C4-2B (cell line): ENCODE measurements around the gene PRR36.

ENCODE experiments used
- ZFX ChIP-seq: fragments of 450-650 bp; IDR thresholded peaks from 2 replicates; pipeline ENCODE4 v1.6.1; 2017
- TF ChIP-seq, protein P1 (sequence below): fragments of 450-650 bp; conservative IDR thresholded peaks from 2 replicates; pipeline ENCODE4 v1.5.1; 2017; ENCODE audit warnings: mild to moderate bottlenecking

DNA sequence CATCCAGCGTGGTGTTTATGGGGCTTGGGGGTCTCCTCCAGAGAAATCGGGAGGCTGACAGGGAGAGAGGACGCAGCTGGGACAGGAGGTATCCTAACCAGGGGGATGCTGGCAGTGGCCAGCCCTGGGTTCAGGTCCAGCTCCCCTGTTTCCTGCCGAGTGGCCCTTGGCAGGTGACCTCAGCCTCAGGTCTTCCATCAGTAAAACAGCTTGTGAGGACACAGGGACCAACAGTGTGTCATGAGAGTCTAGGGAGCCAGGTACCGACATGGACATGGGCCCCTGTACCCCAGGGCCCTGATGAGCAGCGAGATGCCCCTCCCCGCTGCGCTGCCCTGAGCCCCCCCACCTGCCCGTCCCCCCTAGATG is 24.6 kb downstream of the PRR36 start:
- TF ChIP-seq, protein P1, sequence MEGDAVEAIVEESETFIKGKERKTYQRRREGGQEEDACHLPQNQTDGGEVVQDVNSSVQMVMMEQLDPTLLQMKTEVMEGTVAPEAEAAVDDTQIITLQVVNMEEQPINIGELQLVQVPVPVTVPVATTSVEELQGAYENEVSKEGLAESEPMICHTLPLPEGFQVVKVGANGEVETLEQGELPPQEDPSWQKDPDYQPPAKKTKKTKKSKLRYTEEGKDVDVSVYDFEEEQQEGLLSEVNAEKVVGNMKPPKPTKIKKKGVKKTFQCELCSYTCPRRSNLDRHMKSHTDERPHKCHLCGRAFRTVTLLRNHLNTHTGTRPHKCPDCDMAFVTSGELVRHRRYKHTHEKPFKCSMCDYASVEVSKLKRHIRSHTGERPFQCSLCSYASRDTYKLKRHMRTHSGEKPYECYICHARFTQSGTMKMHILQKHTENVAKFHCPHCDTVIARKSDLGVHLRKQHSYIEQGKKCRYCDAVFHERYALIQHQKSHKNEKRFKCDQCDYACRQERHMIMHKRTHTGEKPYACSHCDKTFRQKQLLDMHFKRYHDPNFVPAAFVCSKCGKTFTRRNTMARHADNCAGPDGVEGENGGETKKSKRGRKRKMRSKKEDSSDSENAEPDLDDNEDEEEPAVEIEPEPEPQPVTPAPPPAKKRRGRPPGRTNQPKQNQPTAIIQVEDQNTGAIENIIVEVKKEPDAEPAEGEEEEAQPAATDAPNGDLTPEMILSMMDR, result no peak
- no peak for TF ChIP-seq ZFX
